ENCODE measurements around the gene UBE4B.
A peak's percentile ranks its signal among the peaks of the same experiment; 100 is the strongest.

UBE4B gene

DNA sequence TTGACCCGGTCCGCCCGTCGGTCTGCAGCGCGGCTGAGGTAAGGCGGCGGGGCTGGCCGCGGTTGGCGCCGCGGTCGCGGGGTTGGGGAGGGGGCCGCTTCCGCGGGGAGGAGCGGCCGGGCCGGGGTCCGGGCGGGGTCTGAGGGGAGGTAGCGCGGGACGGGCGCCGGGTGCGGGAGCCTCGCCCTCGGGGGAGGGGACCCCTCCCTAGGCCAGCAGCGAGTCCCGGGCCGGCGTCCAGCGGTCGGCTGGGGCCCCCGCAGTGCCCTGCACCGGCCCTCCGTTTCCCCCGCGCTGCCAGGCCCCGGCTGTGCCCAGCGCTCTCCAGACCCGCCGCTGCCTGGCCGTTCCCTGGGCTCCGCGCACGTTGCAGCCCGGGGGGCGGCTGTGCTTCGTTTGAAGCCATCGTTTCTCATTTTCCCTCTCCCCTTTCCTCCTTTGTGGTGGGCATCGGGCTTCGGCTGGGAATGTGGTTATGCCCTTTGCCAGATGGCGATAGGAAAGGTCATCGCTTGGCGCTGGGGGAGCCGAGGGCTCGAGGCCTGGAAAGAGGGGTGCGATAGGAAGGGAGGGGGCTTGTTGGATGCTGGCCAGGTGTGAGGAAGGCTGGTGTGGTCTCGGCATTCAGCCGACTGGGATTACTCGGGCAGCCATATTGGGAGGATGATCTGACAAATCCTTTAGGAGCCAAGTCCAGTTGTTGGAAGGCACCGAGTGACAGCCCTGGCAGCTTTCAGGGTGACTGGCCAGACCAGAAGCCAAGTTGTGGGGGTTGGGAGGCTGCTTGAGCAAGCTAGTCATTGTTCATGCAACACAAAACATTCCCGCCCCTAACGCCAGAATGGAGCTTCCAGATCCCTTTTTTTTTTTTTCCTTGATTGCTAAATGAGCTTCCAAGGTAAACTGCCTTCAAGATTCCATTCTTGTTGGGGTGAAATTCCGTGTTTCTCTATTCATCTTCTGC is 178.4 kb downstream of the UBE4B start:
- DNase-seq, result peak in 2 of 3 donors; percentile 37 to 42
- Histone ChIP-seq H3K9me3 (ENCODE audit: control extremely low read depth in 1 of 5, control insufficient read depth in 4 of 5, insufficient read depth in 2 of 5, low read depth in 1 of 5, low read length in 4 of 5) (no peaks in the 10 kb centered on the region), H3K27ac (ENCODE audit: insufficient read depth in 1 of 2, low read depth in 1 of 2, low read length in 2 of 2, poor library complexity in 1 of 2, severe bottlenecking in 2 of 2) (peak overlapping the region in 1 of 2 experiments; percentile 61), H3K27me3 (replicated peaks in 2 of 5; ENCODE audit: control insufficient read depth in 4 of 5, insufficient read depth in 5 of 5, low read length in 4 of 5) (peaks cover 0 to 8% (median 2%) of the 10 kb centered on the region in 5 experiments), H3K4me3 (ENCODE audit: control insufficient read depth in 1 of 7, extremely low read depth in 1 of 7, insufficient read depth in 4 of 7, low read depth in 2 of 7, low read length in 6 of 7) (peak overlapping the region; percentile 73 to 91 (median 87)), H3K4me1 (ENCODE audit: control extremely low read depth in 1 of 4, control insufficient read depth in 4 of 4, insufficient read depth in 4 of 4, low read length in 3 of 4) (peaks cover 4 to 18% (median 16%) of the 10 kb centered on the region in 4 experiments), H3K36me3 (ENCODE audit: control insufficient read depth in 4 of 4, insufficient read depth in 4 of 4, low read length in 3 of 4) (no peaks in the 10 kb centered on the region)
- ChIA-PET POLR2A (no interaction called here), CTCF (interaction anchor here (0.6 to 2.9 kb wide), 12 partner anchors 8 to 126 kb away, joined by 3 to 15 read pairs (median 4); no protein-coding TSS in a partner anchor)
- WGBS (ENCODE audit: insufficient coverage), result 2% methylated on average over 49 of the region's 69 CpGs

DNA sequence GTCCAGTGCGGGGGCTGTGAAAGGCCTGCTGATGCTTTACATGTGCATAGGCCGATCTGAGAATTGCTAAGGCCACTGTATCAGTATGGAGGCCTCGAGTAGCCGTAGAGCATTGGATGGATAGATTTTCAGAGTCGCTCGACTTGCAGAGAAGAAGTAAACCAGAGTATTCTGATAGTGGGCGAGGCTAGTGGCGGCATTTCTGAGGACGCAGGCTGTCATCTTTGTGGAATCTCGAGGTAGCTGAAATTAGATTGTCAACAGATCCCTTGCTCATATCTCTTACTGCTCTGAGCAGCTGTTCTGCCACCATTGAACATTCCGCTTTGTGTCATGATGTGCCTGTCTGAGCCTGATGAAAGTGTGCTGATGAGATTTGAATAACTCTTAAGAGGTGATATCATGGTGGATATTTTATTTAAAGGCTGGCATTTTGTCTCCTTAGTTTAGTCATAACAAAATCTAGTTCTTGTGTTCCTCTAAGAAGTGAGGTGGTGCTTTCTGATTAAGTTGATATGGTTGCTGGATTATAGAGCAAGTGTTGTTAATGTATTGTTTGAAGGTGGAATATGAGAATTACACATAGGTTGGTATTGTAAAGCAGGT is 179.2 kb downstream of the UBE4B start:
- Histone ChIP-seq H3K9me3 (ENCODE audit: control extremely low read depth in 1 of 5, control insufficient read depth in 4 of 5, insufficient read depth in 2 of 5, low read depth in 1 of 5, low read length in 4 of 5) (no peaks in the 10 kb centered on the region), H3K36me3 (ENCODE audit: control insufficient read depth in 4 of 4, insufficient read depth in 4 of 4, low read length in 3 of 4) (no peaks in the 10 kb centered on the region), H3K4me3 (ENCODE audit: control insufficient read depth in 1 of 7, extremely low read depth in 1 of 7, insufficient read depth in 4 of 7, low read depth in 2 of 7, low read length in 6 of 7) (peak overlapping the region in 6 of 7 experiments; percentile 73 to 91 (median 85)), H3K27ac (ENCODE audit: insufficient read depth in 1 of 2, low read depth in 1 of 2, low read length in 2 of 2, poor library complexity in 1 of 2, severe bottlenecking in 2 of 2) (peak overlapping the region in 1 of 2 experiments; percentile 61), H3K27me3 (replicated peaks in 2 of 5; ENCODE audit: control insufficient read depth in 4 of 5, insufficient read depth in 5 of 5, low read length in 4 of 5) (peaks cover 0 to 8% (median 2%) of the 10 kb centered on the region in 5 experiments), H3K4me1 (ENCODE audit: control extremely low read depth in 1 of 4, control insufficient read depth in 4 of 4, insufficient read depth in 4 of 4, low read length in 3 of 4) (peaks cover 7 to 19% (median 17%) of the 10 kb centered on the region in 4 experiments)
- POLR2A ChIA-PET, result no interaction called here
- CTCF ChIA-PET, result no interaction called here
- 90% methylated on average over 11 of the region's 11 CpGs for WGBS (ENCODE audit: insufficient coverage)
- peak in 1 of 3 donors; percentile 17 for DNase-seq

DNA sequence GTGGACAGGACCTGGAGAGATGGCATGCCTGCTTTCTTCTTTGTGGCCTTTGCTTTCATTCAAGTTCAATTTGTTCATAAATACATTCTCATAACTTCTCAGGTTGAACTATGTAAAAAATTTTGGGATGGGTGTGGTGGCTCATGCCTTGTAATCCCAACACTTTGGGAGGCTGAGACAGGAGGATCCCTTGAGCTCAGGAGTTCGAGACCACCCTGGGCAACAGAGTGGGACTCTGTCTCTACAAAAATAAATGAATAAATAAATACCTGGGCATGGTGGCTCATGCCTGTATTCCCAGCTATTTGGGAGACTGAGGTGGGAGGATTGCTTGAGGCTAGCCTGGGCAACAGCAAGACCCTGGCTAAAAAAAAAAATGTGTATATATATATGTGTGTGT is 179.7 kb downstream of the UBE4B start:
- H3K9me3 ChIP-seq (ENCODE audit: control extremely low read depth in 1 of 5, control insufficient read depth in 4 of 5, insufficient read depth in 2 of 5, low read depth in 1 of 5, low read length in 4 of 5), result no peaks in the 10 kb centered on the region
- H3K4me3 ChIP-seq (ENCODE audit: control insufficient read depth in 1 of 7, extremely low read depth in 1 of 7, insufficient read depth in 4 of 7, low read depth in 2 of 7, low read length in 6 of 7), result no peak overlapping the region
- ChIA-PET CTCF (interaction anchor here (1.9 kb wide), 1 partner anchor 125 kb away, joined by 5 read pairs; no protein-coding TSS in a partner anchor), POLR2A (no interaction called here)
- peaks cover 7 to 19% (median 17%) of the 10 kb centered on the region in 4 experiments for H3K4me1 ChIP-seq (ENCODE audit: control extremely low read depth in 1 of 4, control insufficient read depth in 4 of 4, insufficient read depth in 4 of 4, low read length in 3 of 4)
- H3K27me3 ChIP-seq (replicated peaks in 2 of 5; ENCODE audit: control insufficient read depth in 4 of 5, insufficient read depth in 5 of 5, low read length in 4 of 5), result peaks cover 0 to 8% (median 2%) of the 10 kb centered on the region in 5 experiments
- H3K36me3 ChIP-seq (ENCODE audit: control insufficient read depth in 4 of 4, insufficient read depth in 4 of 4, low read length in 3 of 4), result no peaks in the 10 kb centered on the region
- DNase-seq, result no peak
- no peak overlapping the region for H3K27ac ChIP-seq (ENCODE audit: insufficient read depth in 1 of 2, low read depth in 1 of 2, low read length in 2 of 2, poor library complexity in 1 of 2, severe bottlenecking in 2 of 2)
- WGBS (ENCODE audit: insufficient coverage), result no CpG with 5 or more reads among the region's 1 CpG

DNA sequence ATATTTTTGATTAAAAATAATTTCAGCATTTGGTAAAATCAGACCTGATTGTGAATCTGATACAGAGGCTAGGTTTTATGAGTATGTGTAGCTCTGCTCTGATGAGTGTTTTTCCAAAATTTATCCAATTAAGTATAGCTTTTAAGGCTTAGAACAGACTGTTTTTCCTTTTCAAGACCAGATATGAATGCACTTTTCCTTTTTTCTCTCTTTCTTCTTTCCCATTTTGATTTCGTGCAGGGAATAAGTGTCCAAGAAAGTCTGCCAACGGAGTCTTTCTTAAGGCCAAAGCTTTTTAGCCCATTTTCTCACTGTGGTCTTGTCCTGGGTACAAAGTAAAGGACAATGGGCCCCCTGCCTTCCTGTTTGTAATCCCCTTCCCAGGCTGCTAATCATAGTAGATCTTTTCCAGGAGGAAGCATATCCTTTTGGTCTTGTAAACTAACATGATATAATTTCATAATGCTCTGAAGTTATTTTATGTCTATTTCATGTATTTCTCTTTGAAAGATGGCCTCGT is 180.5 kb downstream of the UBE4B start:
- ChIA-PET POLR2A (no interaction called here), CTCF (interaction anchor here (0.7 to 1.9 kb wide), 2 partner anchors 14 to 124 kb away, joined by 3 to 5 read pairs; no protein-coding TSS in a partner anchor)
- WGBS (ENCODE audit: insufficient coverage), result 94% methylated on average over 3 of the region's 3 CpGs
- Histone ChIP-seq H3K9me3 (ENCODE audit: control extremely low read depth in 1 of 5, control insufficient read depth in 4 of 5, insufficient read depth in 2 of 5, low read depth in 1 of 5, low read length in 4 of 5) (no peaks in the 10 kb centered on the region), H3K4me3 (ENCODE audit: control insufficient read depth in 1 of 7, extremely low read depth in 1 of 7, insufficient read depth in 4 of 7, low read depth in 2 of 7, low read length in 6 of 7) (no peak overlapping the region), H3K36me3 (ENCODE audit: control insufficient read depth in 4 of 4, insufficient read depth in 4 of 4, low read length in 3 of 4) (no peaks in the 10 kb centered on the region), H3K4me1 (ENCODE audit: control extremely low read depth in 1 of 4, control insufficient read depth in 4 of 4, insufficient read depth in 4 of 4, low read length in 3 of 4) (peaks cover 7 to 21% (median 18%) of the 10 kb centered on the region in 4 experiments), H3K27ac (ENCODE audit: insufficient read depth in 1 of 2, low read depth in 1 of 2, low read length in 2 of 2, poor library complexity in 1 of 2, severe bottlenecking in 2 of 2) (no peak overlapping the region), H3K27me3 (replicated peaks in 2 of 5; ENCODE audit: control insufficient read depth in 4 of 5, insufficient read depth in 5 of 5, low read length in 4 of 5) (peaks cover 0 to 5% (median 2%) of the 10 kb centered on the region in 5 experiments)
- DNase-seq, result no peak

DNA sequence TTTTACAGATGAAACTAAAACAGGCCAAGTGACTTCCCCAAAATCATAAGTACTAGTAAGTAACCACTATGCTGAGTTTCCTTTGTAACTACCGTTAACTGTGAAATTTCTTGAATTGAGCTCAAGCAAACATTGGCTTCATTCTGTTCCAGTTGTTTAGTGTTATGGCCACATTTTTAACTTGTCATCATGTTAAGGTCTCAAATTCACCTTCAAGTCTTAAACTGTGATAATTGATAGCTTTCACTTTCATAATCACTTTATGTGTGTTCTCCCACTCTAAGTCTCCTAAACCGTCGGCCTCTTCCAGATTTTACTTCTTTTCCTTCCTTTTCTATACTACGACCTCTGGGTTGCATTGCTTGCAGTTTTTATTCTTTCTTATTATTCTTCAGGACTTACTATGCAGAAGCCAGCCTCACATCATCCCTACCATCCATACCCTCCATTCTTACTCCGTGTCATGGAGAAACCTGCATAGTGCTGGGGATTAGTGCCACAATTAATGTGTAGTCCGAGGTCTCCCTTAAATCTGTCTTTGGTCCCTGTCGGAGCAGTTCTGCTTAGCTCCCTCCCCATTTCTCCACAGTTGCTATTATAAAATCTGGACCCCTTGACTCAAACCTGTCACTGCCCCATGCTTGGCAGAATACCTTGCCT is 183.5 kb downstream of the UBE4B start:
- DNase-seq, result peak in 2 of 3 donors; percentile 48 to 49
- H3K4me1 ChIP-seq (ENCODE audit: control extremely low read depth in 1 of 4, control insufficient read depth in 4 of 4, insufficient read depth in 4 of 4, low read length in 3 of 4), result peaks cover 7 to 15% (median 9%) of the 10 kb centered on the region in 4 experiments
- ChIA-PET POLR2A (interaction anchor here (0.5 kb wide), 1 partner anchor 367 kb away, joined by 3 read pairs; no protein-coding TSS in a partner anchor), CTCF (no interaction called here)
- no peaks in the 10 kb centered on the region for H3K36me3 ChIP-seq (ENCODE audit: control insufficient read depth in 4 of 4, insufficient read depth in 4 of 4, low read length in 3 of 4)
- H3K27ac ChIP-seq (ENCODE audit: insufficient read depth in 1 of 2, low read depth in 1 of 2, low read length in 2 of 2, poor library complexity in 1 of 2, severe bottlenecking in 2 of 2), result no peak overlapping the region
- H3K9me3 ChIP-seq (ENCODE audit: control extremely low read depth in 1 of 5, control insufficient read depth in 4 of 5, insufficient read depth in 2 of 5, low read depth in 1 of 5, low read length in 4 of 5), result no peaks in the 10 kb centered on the region
- H3K4me3 ChIP-seq (ENCODE audit: control insufficient read depth in 1 of 7, extremely low read depth in 1 of 7, insufficient read depth in 4 of 7, low read depth in 2 of 7, low read length in 6 of 7), result peak overlapping the region in 2 of 7 experiments; percentile 10 to 47
- WGBS (ENCODE audit: insufficient coverage), result 62% methylated on average over 7 of the region's 7 CpGs
- no peaks in the 10 kb centered on the region for H3K27me3 ChIP-seq (replicated peaks in 2 of 5; ENCODE audit: control insufficient read depth in 4 of 5, insufficient read depth in 5 of 5, low read length in 4 of 5)

DNA sequence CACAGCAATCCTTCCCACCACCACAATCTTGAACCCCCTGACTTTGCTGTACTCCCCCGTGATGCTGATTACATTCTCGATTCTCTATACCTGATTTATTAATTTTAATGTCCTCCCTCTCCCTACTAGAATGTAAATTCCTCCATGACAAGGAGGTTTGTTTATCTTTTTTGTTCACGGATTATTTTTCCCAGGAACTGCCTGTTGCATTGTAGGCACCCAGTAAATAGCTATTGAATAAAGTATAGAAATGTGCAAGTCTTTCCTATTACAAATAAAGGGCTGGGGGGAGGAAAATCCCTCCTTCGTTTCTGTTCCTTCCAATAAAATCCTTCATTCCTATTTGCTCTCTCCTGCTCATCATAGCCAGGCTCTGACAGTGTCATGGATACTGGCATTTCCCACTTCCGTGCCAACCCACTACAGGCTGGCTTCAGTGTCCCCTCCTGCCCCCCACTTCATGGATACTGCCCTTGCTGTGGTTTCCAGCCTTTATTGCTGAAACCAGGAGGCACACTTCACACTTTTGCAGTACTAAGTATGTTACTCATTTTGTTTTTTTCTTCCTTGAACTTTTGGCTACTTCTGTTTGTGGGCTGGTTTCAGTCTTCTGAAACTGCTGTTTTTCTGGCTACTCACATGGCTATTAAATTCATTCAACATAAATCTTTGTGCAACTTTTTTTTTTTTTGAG is 185.1 kb downstream of the UBE4B start:
- no peaks in the 10 kb centered on the region for H3K27me3 ChIP-seq (replicated peaks in 2 of 5; ENCODE audit: control insufficient read depth in 4 of 5, insufficient read depth in 5 of 5, low read length in 4 of 5)
- ChIA-PET POLR2A (no interaction called here), CTCF (no interaction called here)
- DNase-seq, result no peak
- no peaks in the 10 kb centered on the region for H3K9me3 ChIP-seq (ENCODE audit: control extremely low read depth in 1 of 5, control insufficient read depth in 4 of 5, insufficient read depth in 2 of 5, low read depth in 1 of 5, low read length in 4 of 5)
- H3K27ac ChIP-seq (ENCODE audit: insufficient read depth in 1 of 2, low read depth in 1 of 2, low read length in 2 of 2, poor library complexity in 1 of 2, severe bottlenecking in 2 of 2), result no peak overlapping the region
- WGBS (ENCODE audit: insufficient coverage), result 82% methylated on average over 3 of the region's 5 CpGs
- peaks cover 2 to 8% (median 3%) of the 10 kb centered on the region in 4 experiments for H3K4me1 ChIP-seq (ENCODE audit: control extremely low read depth in 1 of 4, control insufficient read depth in 4 of 4, insufficient read depth in 4 of 4, low read length in 3 of 4)
- no peak overlapping the region for H3K4me3 ChIP-seq (ENCODE audit: control insufficient read depth in 1 of 7, extremely low read depth in 1 of 7, insufficient read depth in 4 of 7, low read depth in 2 of 7, low read length in 6 of 7)
- no peaks in the 10 kb centered on the region for H3K36me3 ChIP-seq (ENCODE audit: control insufficient read depth in 4 of 4, insufficient read depth in 4 of 4, low read length in 3 of 4)
